ENCODE results near the gene SEC14L3.

Gene SEC14L3

DNA sequence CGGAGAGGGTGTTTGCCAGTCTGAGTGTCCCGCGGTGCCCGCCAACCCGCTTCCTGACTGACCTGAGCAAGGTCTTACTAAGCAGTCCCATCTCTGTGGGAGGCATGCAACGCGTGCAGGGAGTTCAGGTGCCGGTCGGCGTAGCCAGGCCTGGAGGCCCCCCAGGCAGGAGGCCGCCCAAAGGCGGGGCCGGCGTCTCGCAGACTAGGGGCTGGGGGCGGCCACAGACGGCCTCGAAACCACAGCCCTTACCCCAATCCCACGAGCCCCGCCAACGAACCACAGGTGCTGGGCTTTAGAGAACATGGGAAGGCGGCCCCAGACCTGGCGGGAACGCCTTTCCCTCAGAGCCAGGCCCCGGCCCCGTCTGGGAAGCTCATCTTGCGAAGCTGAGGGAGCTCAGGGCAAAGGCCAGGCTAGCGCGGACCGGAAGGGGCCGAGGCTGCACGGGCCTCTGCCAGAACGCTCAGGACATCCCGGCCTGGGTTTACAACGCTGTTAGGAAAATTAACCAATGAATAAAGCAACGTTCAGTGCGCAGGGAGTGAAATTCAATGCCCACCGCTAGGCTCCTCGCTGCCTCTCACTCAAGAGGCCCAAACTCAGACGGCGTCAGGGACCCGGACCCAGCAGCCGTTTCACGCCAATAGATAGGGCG lies 48.4 kb downstream of the SEC14L3 start:
- no peak for DNase-seq (ENCODE audit: low read depth in 2 of 2)

DNA sequence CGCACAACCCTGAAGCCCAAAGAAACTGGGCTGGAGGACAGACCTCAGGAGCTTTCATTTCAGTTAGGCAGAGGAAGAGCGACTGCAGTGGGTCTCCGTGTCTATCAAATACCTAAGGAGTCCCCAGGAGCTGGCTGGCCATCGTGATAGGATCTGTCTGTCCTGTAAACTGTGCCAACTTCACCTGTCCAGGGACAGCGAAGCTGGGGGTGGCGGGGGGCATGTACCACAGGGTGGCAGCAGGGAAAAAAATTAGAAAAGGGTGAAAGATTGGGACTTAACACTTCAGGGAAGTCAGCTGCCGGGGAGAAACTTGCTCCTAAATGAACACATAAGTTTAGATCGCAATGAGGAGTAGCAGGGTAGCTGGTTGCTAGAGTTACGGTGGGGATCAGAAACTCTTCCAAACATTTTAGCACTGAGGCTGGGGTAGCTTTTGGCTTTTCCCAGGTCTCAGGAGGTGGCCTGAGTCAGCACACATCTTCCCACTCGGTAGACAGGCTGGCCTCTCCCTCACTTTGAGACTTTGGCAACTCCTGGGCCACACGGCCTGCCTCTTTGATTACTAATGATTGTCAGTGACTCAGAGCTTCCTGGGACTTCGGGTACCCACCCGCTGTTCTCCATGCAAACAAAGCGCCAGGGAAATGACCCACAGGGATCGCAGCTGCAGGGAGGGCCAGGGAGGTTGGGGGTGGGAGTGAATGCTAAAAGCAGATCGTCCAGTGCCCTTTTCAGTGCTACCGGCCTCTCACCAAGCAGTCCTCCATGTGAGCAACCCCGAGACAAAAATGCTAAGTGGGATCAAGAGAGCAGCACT lies 49.1 kb downstream of the SEC14L3 start:
- DNase-seq (ENCODE audit: low read depth in 2 of 2) = no peak

DNA sequence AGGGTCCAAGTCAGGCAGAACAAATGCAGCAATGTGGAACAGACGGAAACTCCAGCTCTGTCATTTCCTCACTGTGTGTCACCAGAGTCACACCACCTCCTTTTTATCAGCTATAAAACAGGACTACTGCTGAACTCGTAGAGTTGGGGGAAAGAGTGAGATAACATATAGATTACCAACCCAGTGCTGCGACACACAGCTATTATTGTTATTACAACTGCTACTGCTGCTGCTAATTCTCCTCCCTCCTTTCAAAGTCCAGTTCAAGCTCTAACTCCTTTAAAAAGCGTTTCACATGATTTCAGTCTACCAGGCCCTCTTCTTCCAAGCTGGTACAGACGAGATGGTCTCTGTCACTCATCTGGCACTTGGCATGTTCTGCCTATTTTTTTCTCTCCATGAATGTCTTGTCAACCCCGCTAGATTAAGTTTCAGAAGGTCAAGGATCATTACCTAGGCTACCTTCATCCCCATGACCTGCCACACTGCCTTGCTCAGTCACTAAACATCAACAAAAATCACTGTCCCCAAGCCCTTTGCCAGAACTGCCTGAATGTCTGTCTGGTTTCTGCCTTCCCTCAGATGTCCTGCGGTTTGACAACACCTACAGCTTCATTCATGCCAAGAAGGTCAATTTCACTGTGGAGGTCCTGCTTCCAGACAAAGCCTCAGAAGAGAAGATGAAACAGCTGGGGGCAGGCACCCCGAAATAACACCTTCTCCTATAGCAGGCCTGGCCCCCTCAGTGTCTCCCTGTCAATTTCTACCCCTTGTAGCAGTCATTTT lies 49.9 kb downstream of the SEC14L3 start:
- DNase-seq (ENCODE audit: low read depth in 2 of 2) = no peak

DNA sequence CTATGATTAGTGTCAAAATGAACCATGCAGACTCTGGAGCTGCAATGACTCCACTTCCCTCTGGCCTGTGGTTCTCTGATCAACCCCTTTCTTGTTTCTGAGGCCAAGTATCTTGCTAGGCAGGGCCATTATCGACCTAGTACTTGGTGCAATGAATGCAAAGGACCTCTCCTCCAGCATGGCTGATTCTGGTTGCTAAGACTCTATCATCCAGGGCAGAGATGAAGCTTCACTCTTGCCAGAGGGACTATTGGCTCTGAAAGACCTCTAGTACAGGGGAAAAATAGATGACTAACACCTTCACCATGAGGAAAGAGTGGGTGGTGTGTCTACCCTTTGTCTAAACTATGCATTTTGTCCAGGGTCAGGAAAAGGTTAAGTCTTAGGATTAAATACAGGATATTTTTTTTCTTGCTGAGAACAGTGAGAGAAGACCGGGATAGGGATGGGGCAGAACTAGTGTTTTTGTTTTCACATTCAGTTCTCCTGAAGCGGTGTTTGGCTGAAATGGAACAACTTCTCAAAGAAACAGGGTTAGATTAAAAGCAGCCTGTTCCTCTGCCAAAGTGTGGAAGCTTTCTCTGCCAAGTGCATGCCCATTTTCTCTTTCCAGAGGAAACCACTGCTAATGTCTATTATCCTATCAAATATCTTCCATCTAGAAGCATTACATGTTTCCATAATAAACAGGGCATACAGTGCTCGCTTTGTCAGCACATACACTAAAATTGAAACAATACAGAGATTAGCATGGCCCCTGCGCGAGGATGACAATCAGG lies 51.3 kb downstream of the SEC14L3 start:
- DNase-seq (ENCODE audit: low read depth in 2 of 2) = no peak

DNA sequence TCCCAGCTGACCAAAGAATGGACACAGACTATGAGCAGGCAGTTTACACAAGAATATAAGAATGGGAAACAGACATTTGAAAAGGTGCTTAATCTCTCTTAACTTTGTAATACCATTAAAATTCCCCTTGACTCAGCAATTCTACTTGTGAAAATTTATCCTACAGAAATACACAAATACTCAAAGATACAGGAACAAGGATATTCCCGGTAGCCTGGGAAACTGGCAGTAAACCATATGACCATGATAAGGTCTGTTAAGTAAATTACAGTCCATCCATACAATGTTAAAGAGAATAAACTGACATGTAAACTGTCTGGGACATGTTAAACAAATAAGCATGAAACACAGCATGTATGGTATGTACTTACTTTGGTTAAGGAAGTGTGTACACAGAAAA lies 55.0 kb downstream of the SEC14L3 start:
- no peak for DNase-seq (ENCODE audit: low read depth in 2 of 2)

DNA sequence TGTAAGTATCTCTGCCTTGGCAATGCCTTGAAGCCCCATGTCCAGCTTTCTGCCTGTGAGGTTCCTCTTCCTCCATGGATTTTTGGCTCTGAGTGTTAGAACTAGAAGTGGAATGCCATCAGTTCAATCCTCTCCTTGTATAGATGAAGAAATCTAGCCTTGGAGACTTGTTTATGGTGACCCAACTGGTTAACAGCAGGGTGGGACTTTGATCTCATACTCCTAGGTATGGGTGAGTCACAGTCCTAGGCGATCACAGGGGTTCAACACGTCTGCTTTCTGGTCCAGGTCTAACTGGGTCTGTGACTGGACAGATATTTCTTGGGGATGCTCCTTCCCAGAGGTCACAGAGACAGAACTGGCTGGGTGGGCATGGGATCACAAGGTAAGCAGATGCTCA lies 55.4 kb downstream of the SEC14L3 start:
- no peak for DNase-seq (ENCODE audit: low read depth in 2 of 2)

DNA sequence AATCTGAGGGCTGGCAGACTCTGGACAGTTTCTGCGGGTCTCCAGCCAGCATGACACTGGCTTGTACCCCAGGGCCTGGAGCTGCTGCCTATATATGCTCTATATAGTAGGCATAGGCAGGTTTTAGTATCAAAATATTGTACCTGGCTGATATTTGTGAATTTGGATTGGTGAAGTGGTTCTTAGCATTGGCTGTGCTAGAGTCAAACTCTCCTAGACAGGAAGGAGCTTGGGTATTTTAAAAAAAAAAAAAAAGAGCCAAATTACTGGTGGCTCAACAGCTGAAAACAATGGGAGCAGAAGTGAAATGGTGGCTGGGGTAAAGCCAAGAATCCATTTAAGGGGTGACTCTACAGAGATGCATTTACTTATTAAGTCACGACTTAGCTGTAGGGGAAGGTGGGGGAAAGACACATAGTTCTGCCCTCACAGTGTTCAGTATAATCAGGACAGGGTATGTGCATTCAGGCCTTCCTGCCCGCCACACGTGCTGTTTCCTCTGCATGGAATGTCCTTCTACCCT lies 57.2 kb downstream of the SEC14L3 start:
- DNase-seq (ENCODE audit: low read depth in 2 of 2) = no peak

DNA sequence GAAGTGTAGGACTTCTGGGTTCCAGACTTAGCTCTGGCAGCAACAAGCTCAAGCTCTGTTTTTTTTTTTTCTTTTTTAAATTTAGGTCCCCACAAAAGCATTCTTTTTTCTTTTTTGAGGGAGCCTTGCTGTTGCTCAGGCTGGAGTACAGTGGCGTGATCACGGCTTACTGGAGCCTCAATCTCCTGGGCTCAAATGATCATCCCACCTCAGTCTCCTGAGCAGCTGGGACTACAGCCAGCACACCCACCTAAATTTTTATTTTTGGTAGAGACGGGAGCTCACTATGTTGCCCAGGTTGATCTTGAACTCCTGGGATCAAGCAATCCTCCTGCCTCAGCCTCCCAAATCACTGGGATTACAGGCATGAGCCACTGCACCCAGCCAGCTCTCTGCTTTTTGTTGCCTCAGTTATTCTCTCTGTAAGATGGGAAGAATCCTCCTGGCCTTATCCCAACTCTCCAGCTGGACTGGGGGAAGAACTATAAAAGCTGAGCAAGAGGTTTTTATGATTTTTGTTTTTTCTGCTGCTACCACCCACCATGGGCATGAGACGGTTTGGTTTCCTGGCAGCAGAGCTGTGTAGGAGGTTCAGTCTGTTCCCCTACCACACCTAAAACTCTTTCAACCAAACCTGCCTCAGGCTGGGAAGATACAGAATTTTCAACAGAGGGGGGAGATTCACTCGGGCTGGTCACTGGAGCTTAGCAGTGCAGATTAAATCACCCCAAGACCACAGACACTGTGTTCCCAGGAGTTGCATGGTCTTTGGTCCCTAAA lies 57.9 kb downstream of the SEC14L3 start:
- DNase-seq (ENCODE audit: low read depth in 2 of 2) = no peak

DNA sequence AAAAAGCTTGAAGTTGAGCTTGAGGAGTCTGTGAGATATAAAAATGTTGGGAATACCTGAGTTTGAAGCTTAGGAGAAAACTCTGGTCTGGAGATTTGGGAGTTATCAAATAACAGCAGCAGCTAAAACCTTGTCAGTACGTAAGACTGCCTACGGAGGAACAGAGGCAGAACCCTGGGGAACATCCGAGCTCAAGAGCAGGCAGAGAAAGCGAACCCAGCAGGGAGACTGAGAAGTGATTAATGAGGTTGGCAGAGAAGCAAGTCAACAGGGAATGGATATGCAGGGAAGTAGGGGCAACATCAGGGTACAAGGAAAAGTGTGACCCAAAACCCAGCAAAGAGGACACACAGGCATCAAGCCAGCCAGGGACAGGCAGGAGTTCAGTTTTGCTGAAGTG lies 58.8 kb downstream of the SEC14L3 start:
- no peak for DNase-seq (ENCODE audit: low read depth in 2 of 2)

DNA sequence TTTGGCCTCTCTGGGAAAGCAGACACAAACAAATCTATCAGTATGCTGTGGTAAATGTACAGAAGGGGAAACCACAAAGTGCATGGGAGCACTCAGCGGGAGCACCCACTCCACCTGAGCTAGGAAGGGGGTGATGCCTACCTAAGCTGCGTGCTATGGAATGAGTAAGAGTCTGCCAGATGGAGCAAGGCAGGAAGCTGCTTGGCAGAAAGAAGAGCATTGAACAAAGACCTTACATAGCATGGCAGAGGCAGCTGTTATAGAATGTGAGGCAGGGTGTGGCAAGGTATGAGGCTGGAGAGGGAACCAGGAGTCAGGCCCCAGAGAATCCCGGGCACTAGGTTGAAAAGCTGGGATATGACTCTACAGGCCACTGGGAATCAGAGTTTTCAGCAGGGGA lies 60.0 kb downstream of the SEC14L3 start:
- DNase-seq (ENCODE audit: low read depth in 2 of 2) = no peak
